Stimulated activated CD4-positive, alpha-beta T cell treated with anti-CD3 and anti-CD28 coated beads, Interleukin-12 subunit alpha, Interleukin-12 subunit beta, amount 100 ng/mL, for 24 hours (primary cell): ENCODE data around the gene PBX2.
"Not testable (repeated sequence)": the region's sequence is repeated elsewhere in the genome, so short reads cannot be mapped to it uniquely, and the experiment has no call there.

Experiments used
- DNase-seq, 2 experiments: peaks; one replicate each; pipeline ENCODE4 v3.0.0-alpha.2; 2020; ENCODE audit warnings: low read depth in 2 of 2

PBX2 gene, protein sequence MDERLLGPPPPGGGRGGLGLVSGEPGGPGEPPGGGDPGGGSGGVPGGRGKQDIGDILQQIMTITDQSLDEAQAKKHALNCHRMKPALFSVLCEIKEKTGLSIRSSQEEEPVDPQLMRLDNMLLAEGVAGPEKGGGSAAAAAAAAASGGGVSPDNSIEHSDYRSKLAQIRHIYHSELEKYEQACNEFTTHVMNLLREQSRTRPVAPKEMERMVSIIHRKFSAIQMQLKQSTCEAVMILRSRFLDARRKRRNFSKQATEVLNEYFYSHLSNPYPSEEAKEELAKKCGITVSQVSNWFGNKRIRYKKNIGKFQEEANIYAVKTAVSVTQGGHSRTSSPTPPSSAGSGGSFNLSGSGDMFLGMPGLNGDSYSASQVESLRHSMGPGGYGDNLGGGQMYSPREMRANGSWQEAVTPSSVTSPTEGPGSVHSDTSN

DNA sequence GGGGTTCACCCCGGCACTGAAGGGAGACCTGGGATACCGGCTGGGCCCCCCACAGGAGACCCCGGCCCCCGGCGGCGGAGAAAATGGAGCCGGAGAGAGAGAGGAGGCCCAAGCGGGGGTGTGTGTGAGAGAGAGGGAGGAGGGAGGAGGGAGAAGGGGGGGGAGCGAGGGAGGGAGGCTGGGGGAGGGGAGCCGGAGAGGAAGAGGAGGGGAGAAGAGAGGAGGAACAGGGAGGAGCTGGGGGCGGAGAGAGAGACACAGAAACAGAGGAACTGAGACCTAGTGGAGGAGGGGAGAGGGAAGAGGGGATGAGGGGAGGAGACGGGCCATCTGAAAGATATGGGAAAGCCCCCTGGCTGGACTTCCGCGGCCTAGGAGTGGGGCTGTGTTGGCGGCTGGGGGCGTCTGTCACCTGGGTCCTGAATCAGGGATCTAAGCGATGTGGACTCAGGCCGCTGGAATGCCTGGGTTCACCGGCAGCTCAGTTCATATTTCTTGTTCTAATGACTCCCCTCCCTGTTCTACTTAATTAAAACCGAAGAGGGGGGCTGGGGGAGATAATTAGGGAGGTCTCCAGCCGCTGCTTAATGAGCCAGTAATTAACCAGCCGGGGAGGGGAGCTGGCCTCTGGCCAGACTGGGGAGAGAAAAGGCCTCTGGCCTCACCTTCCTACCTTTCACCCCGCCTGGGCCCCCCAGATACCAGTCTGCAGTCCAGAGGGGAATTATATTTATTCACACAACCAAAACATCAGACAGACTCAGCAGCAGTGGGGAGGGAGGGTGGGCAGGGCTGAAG is at the start of gene PBX2:
Gene PBX2, minus strand, starts transcription at position 149 of the 798 bp plus-strand sequence. CDS start 287 bp downstream, outside the sequence.
- peak; percentile 67 to 86 for DNase-seq

DNA sequence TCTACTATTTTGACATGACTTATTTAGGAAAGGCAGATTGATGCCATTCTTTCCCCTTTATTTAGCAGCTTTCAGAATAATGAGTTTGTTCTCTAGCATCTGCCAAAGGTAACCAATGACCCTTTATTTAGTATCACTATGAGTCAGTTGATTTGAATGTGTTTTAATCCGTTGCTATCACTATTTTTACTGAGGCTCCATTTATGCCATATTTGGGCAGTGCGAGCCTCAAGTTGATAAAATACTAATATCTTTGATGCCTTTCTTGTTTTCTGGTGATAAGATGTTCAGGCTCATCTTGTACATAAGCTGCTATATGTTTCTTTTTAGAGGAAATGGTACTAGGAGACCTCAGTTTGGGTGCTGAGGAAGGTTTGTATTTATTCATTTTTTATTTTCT is 49.5 kb upstream of the PBX2 start:
- no peak for DNase-seq

DNA sequence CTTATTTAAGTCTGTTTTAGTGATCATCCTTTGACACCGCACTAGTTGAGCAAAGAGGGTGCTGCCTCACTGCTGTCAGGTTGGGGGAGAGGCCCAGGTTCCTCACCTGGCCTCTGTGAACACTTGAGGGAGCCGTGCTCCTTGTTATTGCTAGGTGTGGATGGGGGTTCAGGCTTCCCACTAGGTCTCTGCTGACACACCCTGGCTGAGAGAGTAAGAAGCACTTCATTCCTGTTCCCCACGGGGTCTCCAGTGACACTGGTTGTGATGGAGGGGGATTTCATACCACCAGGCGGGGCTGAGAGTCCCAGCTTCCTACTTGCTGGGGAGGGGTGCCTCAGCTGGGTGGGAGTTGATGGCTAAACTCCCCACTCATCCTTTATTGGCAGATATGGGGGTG is 44.9 kb upstream of the PBX2 start:
- no peak for DNase-seq

DNA sequence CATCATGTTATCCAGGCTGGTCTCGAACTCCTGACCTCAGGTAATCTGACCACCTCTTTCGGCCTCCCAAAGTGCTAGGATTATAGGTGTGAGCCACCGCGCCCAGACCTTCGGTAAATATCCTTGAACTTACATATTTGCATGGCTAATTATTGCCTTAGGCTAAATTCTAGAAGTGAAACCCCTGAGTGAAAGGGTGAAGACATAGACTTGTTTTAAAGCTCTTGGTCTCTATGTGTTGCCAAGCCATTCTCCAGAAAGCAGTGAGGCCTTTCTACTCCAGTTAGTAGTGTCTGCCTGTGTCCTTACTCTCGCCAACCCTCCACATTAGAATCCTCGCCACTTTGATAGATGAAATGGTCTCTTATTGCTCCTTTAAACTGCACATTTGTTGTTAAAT is 36.4 kb upstream of the PBX2 start:
- no peak for DNase-seq

DNA sequence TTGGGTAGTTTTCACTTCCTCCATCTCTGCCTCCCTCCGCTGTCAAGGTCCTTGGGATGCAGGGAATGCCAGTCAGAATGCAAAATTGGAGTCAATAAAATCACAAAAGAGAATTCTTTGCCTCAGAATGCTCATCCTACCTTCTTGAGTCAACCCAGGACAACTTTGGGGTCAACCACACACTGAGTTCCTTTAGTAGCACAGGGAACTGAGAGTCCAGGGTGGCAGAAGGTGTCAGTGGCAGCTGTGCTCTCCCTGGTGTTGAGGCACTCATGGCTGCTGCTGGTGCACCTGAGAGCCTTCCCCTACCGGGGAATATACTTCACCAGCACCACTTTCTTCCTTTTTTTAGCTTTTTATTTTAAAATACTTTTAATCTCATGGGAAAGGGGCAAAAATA is 34.7 kb upstream of the PBX2 start:
- no peak for DNase-seq

DNA sequence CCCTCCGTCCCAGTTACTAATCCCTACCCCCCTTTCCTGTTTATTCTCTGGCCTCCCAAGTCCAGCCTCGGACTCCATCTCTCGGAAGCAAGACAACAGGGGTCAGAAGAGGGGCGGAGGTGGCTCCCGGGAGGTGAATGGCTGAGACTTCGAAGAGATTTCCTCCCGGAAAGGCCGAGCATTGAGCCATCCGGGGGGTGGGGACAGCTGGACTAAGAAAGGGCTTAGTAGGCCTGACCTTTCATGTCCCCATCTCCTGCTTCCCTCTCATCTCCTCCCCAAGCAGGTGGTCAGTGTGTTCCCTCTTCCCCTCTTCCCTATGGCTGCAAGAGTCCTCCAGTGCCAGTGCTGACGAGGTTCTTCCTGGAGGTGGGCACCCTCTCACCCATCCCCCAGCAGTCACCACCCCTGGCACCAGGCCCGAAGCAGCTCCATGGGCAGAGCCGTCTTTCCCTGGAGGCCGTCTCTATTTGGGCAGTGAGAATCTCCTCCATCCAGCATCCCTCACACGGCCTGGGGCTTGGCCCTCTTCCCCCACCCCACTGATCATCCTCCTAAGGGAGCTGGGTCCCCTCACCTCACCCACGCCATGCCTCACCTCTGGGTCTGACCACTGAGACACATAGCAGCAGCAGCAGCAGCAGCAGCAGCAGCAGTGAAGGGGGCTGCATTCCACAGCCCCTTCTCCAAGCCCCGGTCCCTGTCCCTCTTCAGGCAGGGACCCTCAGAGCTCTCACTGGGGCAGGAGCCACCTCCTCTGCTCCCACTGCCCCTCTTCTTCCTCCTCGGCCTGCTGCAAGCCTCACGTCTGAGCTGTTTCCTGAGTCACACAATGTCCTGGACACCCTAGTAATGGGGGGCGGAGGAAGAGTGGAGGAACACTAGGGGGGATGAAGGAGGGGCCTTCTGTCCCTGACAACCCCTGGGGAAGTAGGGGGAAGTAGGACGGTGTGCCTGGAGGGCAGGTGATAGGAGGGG is 33.5 kb upstream of the PBX2 start, which contains the start of gene NOTCH4:
Gene NOTCH4, minus strand, starts transcription at position 810 of the 978 bp plus-strand sequence. Its CDS starts 139 bp downstream, at position 671.
- DNase-seq = no peak

DNA sequence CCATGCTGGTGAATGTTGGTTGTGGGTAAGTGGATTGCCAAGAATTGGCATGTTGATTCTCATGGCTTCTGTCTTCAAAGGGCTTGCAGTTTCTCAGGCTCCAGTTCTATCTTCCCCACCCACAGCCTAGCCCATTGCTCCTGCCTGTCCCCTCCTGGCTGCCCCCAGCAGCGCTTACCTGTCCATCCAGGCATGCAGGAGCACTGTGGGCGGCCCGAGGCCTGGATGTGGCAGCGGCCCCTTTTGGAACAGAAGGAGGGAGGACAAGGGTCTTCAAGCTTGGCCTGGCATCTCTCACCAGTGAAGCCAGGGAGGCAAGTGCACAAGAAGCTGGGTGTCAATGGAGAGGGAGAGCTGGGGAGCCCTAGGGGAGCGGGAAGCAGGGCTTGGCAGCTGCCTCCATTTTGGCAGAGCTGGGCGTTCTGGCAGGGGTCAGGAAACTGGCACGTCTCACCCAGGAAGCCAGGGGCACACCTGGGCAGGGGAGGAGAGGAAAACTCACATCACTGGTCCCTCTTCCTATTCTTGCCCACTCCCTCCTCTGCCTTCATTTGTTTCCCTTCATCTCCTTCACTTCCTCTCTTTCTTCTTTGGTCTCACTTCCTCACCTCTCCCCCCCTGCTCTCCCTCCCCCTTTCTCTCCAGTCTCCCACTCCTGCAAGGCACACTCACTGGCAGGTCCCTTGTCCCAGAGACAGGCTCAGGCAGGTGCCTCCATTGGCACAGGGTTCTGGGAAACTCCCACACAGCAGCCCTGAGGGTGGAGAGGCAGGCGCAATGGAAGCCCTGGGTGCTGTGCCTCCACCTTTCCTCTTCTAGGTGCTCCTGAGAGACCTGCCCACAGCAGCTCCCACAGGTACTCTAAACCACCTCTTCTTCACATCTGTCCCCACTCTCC is 32.6 kb upstream of the PBX2 start:
- DNase-seq = no peak

DNA sequence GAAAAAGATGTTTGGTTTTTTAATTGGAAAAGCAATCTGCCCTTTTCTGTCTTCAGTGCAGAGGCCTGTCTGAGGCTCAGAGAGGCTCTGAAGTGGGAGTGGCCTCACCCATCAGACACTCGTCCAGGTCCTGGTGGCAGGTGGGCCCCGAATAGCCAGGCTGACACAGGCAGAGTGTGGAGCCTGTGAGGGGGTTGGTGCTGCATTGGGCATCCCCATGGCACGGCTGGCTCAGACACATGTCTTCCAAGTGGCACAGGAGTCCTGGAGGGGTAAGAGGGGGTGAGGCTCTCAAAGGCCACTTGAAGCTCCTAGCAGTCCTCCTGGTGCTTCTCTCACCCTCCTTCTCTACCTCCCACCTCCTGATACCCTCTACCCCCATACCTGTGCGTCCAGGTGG is 30.0 kb upstream of the PBX2 start:
- DNase-seq = no peak

DNA sequence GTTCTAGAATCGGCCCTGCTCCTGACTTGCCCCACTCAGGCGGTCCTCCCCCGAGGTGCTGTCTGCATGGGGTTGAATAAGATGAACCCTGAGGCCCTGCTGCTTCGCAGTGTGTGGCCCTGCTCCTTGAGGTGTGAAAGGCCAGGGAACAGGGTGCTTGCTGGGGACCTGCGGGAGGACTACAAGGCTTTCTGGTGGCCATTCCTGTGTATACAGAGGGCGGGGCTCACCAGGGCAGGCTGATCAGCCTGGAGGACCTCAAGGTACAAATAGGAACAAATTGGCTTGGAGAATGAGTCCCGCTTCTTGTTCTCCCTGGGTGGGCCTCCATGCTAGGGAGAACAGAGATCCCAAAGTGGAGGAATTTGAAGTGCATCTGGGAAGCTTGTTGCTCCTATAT is 28.2 kb upstream of the PBX2 start:
- no peak for DNase-seq

DNA sequence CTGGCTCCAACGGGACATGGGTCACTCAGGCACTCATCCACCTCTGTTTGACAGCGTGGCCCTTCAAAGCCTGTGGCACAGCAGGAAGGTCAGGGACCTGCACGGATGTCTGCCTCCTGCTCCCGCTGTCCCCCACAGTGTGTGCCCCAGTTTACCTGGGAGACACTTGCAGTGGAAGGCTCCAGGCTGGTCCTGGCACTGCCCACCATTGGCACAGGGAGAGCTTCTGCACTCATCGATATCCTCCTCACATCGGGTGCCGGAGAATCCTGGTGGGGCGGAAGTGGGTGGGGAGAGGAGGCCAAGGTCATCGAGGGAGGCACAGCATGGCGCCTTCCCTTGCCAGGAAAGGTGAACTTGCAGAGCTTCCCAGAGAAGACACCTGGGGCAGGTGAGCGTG is 27.0 kb upstream of the PBX2 start:
- no peak for DNase-seq

DNA sequence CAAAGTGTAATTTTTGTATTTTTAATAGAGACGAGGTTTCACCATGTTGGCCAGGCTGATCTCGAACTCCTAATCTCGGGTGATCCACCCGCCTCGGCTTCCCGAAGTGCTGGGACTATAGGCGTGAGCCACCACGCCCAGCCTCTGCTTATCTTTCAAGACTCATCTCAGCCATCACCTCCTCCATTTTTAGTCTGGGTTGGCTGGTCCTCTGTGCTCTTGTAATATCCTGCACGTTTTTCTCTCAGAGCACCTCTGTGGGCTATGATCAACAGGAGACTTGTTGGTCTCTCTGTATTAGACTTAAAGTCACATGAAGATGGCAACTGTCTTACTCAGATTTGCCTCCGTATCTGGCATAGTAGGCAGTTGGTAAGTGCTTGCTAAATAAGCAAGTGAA is 26.3 kb upstream of the PBX2 start:
- DNase-seq = no peak

DNA sequence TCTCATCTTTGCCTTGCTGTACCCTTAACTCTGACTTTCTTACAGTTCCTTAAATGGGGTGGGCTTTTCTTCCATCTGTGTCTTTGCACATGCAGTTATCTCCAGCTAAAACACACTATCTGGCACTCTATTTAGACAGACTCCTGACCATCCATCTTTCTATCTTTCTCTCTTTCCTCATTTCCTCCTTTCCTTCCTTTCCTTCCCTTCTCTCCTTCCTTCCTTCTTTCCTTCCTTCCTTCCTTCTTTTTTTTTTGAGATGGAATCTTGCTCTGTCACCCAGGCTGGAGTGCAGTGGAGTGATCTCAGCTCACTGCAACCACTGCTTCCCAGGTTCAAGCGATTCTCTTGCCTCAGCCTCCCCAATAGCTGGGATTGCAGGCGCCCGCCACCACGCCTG is 25.6 kb upstream of the PBX2 start:
- no peak for DNase-seq

DNA sequence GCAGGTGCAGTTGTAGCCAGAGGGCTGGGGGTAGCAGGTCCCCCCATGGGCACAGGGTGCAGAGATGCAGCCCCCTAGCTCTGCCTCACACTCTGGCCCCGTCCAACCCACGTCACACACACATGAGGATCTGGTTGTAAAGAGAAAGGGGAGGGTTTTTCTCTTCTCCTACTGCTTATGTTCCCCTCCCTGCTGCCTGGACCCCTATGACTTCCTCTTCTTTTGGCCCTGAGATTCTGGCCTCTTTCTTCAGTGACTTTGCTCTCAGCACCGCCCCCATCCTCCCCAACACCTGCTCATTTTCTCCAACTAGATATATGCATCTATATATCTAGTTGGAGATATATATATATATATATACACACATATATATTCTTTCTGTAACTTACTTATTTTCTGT is 24.1 kb upstream of the PBX2 start:
- no peak for DNase-seq

DNA sequence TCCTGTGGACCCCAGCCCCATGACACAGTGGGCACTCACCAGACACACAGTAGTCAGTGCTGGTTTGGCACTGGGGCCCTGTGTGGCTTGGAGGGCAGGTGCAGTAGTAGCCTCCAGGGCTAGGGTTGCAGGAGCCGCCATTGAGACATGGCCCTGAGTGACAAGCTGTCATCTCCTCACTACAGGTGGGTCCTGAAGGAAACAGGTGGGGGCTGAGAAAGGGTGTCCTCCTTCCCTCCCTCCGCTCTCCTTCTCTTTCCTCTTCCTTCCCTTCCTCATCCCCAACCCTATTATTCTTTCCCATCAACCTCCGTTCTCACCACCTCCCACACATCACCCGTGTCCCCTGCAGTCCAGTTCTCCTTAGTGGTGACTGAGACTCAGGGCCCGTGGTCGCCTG is 23.6 kb upstream of the PBX2 start:
- DNase-seq = no peak

DNA sequence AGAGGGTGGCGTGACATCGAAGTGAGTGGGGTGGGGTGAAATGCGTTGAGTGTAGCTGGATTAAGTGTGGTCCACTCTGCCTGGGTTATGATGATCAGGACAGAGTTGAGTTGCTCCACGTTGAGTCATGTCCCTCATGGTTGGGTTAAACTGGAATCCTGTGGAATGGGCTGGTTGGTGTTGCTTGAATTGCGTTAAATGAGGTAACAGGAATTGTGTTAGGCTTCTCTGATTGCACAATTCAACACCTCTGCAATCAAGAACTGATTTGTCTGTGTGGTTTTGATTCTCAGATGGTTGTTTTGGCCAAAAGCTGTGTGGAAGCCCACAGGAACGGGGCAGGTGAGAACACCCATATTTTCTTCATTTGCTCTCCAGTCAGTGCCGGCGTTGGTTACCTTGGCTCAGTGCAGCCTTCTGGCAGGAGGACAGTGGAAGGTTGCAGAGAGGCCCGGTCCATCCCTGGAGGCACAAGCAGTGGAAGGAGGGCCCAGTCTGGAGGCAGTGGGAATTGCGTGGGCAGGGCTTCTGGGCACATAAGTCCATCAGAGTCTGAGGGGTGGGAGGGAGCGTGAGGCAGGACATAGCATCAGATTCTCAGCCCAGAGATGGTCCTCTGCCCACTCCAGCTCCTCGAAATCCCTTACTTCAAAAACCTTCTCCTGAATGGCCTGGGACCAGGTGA is 22.2 kb upstream of the PBX2 start:
- no peak for DNase-seq

DNA sequence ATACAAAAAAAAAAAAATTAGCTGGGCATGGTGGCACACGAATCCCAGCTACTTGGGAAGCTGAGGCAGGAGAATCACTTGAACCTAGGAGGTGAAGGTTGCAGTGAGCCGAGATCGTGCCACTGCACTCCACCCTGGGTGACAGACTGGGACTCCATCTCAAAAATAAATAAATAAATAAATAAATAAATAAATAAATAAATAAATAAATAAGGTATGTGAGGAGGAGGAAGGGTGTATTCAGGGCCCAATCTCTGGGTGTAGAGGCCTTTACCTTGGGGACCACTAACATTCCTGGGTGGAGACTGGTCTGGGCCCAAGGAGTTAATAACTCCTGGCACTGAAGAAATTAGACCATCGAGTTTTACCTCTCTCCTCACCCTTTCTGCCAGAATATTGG is 21.4 kb upstream of the PBX2 start:
- DNase-seq = not testable (repeated sequence)

DNA sequence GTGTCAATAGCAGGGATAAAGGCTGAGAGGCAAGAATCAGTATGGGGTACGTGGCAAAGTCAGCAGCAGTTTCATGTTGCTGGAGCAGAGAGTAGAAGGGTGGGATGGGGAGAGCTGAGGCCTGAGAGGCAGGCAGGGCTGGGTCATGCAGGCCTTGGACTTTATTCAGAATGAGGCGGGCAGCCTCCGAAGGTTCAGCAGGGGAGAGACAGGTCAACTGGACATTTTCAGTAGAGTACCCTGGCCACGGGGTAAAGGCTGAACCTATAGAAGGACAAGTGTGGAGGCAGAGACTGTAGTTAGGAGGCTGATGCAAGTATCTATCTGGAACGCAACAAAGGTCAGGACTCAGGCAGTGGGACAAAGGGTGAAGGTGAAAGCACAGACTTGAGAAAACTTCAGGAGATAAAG is 20.2 kb upstream of the PBX2 start:
- no peak for DNase-seq

DNA sequence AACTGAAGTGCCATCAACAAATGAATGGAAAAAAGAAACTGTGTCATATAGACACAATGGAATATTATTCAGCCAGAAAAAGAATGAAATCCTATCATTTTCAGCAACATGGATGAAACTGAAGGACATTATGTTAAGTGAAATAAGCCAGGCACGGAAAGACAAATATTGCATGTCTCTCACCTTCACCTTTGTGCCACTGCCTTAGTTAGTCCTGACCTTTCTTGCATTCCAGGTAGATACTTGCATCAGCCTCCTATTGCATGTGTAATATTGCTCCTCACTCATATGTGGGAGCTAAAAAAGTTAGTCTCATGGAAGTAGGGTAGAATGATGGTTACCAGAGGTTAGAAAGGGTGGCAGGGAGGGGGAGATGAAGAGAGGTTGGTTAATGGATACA is 19.0 kb upstream of the PBX2 start:
- no peak for DNase-seq

DNA sequence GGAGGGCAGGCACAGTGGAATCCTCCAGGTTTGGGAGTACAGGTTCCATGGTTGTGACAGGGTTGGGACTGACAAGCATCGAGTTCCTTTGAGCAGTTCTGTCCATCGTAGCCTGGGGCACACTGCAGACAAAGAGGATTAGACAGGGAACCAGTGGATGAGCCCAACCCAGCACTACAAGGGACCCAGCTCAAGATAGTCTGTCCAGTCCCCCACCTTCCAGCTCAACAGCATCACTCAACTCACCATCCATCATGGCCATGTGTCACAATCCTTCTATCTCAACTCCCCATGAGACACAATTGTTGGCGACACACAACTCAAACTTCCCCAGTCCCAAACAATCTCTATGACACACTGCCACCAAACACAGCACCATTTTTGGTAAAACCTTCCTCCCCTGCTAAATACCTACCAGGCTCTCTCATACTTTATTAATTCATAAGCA is 14.3 kb upstream of the PBX2 start:
- DNase-seq = no peak
